Fibroblast of skin of left quadriceps (primary cell): Measurements from ENCODE around the gene RNU5B-1.
"Not testable (repeated sequence)": the region's sequence is repeated elsewhere in the genome, so short reads cannot be mapped to it uniquely, and the experiment has no call there.

ENCODE experiments used
- DNase-seq, 2 experiments: peaks; one replicate each; pipeline ENCODE4 v3.0.0-alpha.2; 2013; ENCODE audit warnings: low read depth in 2 of 2

RNU5B-1 gene

GRCh38 chr15:65343374-65343981 is 39.0 kb downstream of the RNU5B-1 start:
- no peak for DNase-seq

- no peak for DNase-seq
Observed at GRCh38 chr15:65344214-65344913, 39.9 kb downstream of the RNU5B-1 start.

GRCh38 chr15:65344914-65345275 is 40.4 kb downstream of the RNU5B-1 start:
- DNase-seq = no peak

GRCh38 chr15:65346856-65347598 is 42.5 kb downstream of the RNU5B-1 start:
- no peak for DNase-seq

GRCh38 chr15:65347756-65348155 is 43.3 kb downstream of the RNU5B-1 start:
- DNase-seq = not testable (repeated sequence)

- no peak for DNase-seq
Observed at GRCh38 chr15:65349338-65349737, 44.9 kb downstream of the RNU5B-1 start.

- DNase-seq = not testable (repeated sequence)
Observed at GRCh38 chr15:65351972-65352371, 47.5 kb downstream of the RNU5B-1 start.
